ENCODE measurements around the gene SHISA7. TPM values are rescaled to one million over a fixed set of nuclear protein-coding genes. Genes with fewer than 3 reads are reported as not detected.

SHISA7 gene
- total and polyA plus RNA-seq, 8 donors = not detected

DNA sequence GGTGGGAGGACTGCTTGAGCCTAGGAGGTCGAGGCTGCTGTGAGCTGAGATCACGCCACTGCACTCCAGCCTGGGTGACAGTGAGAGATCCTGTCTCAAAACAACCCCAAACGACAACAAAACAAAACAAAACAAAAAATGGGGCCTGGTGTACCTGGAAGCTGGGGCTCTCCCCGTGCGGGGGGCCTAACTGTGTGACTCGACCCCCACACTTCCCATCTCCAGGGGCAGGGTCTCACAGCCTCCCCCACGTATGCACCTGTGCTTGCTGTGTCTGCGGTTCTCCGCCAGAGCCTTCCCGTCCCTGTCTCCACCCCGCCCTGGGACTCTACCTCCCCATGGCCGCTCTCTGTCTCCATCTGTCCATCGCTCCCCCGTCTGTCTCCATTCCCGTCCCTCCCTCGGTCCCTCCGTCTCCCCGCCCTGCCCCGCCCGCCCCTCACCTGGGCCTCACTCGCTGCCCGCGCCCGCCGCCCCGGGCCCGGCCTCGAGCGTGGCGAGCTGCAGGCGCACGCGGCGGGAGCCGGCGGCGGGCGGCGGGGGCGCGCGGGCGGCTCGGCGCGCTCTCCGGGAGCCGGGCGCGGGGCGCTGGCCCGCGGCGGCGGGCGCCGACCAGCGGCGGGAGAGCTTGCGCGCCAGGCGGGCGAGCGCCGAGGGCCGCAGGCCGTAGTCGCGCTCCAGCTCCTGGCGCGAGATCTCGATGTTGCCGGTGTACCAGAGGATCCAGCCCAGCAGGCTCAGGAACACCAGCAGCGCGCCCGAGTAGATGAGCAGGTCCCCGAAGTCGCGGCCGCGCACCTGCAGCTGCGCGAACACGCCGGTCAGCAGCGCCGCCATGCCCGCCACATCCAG is 59.6 kb downstream of the SHISA7 start:
- peaks cover 0 to 1% (median 0%) of the 10 kb centered on the region in 3 donors for H3K27me3 ChIP-seq
- peaks cover 38 to 49% (median 46%) of the 10 kb centered on the region in 4 donors for H3K4me1 ChIP-seq
- H3K9me3 ChIP-seq = no peaks in the 10 kb centered on the region
- H3K27ac ChIP-seq = peak overlapping the region; percentile 89 to 97 (median 93)
- peaks cover 14 to 20% (median 16%) of the 10 kb centered on the region in 4 donors for H3K36me3 ChIP-seq
- peak; percentile 58 to 89 for DNase-seq
- H3K4me3 ChIP-seq = peak overlapping the region; percentile 79 to 90 (median 88)
- intact Hi-C loops (cut with DNase I; ENCODE audit: low total_unique reads) = no loop called here
- peak in 2 of 7 experiments; percentile 15 to 33 for TF ChIP-seq CTCF (IDR thresholded peaks at IDR 0.05)
- TF ChIP-seq EP300 (IDR thresholded peaks at IDR 0.05) = no peak
- 4 to 12% (median 5%) methylated on average over 31 to 88 of the region's 88 CpGs for WGBS, 5 donors

DNA sequence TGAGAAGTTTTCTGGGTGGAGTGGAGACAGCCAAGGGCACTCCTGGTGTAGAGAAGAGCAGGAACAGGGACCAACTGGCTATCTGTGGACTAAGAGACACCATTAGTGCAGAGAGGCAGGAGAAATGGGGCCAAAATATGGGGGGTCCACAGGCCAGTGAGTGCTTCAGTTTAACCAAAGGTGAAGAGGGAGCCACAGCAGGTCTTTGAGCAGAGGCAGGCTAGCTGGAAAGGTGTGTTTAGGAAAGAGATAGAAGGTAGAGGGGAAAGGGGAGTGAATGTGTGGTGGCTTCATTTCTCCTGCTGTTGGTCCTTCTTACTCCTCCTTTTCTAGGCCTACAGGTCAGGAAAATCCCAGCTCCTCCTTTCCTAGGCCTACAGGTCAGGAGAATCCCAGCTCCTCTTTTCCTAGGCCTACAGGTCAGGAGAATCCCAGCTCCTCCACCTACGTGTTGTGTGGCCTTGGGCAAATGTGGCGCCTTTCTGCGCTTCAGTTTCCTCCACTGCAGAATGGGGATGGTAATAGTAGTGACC is 60.5 kb downstream of the SHISA7 start:
- Histone ChIP-seq H3K27ac (no peak overlapping the region), H3K4me1 (peaks cover 29 to 45% (median 40%) of the 10 kb centered on the region in 4 donors), H3K36me3 (peaks cover 5 to 11% (median 7%) of the 10 kb centered on the region in 4 donors), H3K27me3 (peaks cover 0 to 10% (median 5%) of the 10 kb centered on the region in 3 donors), H3K9me3 (no peaks in the 10 kb centered on the region), H3K4me3 (peak overlapping the region in 1 of 4 donors; percentile 90)
- 97 to 100% (median 100%) methylated on average over 3 of the region's 3 CpGs for WGBS, 5 donors
- TF ChIP-seq POLR2AphosphoS5 (IDR thresholded peaks at IDR 0.05) = no peak
- TF ChIP-seq POLR2A (IDR thresholded peaks at IDR 0.05) = no peak
- no peak for TF ChIP-seq EP300 (IDR thresholded peaks at IDR 0.05)
- TF ChIP-seq CTCF (IDR thresholded peaks at IDR 0.05) = no peak
- DNase-seq = no peak
- intact Hi-C loops (cut with DNase I; ENCODE audit: low total_unique reads) = no loop called here

DNA sequence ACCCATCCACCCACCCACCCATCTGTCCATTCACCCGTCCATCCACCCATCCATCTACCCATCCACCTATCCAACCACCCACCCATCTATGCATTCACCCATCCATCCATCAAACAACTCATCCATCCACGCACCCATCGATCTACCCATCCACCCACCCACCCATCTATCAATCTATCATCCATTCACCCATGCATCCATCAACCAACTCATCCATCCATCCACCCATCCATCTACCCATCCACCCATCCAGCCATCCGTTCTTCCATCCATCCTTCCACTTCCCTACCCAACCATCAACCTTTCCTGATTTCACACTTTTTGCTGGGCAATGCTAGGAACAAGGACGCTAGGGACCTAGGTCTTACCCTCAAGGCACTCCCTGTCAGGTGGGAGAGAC is 61.1 kb downstream of the SHISA7 start:
- DNase-seq = no peak
- Histone ChIP-seq H3K4me3 (no peak overlapping the region), H3K9me3 (no peaks in the 10 kb centered on the region), H3K27ac (no peak overlapping the region), H3K27me3 (peaks cover 0 to 16% (median 7%) of the 10 kb centered on the region in 3 donors), H3K36me3 (peaks cover 0 to 6% (median 1%) of the 10 kb centered on the region in 4 donors), H3K4me1 (peaks cover 23 to 43% (median 37%) of the 10 kb centered on the region in 4 donors)
- TF ChIP-seq CTCF (IDR thresholded peaks at IDR 0.05) (no peak), POLR2AphosphoS5 (IDR thresholded peaks at IDR 0.05) (no peak), EP300 (IDR thresholded peaks at IDR 0.05) (no peak), POLR2A (IDR thresholded peaks at IDR 0.05) (no peak)
- WGBS, 5 donors = 98 to 100% (median 99%) methylated on average over 5 of the region's 5 CpGs
- intact Hi-C loops (cut with DNase I; ENCODE audit: low total_unique reads) = no loop called here

DNA sequence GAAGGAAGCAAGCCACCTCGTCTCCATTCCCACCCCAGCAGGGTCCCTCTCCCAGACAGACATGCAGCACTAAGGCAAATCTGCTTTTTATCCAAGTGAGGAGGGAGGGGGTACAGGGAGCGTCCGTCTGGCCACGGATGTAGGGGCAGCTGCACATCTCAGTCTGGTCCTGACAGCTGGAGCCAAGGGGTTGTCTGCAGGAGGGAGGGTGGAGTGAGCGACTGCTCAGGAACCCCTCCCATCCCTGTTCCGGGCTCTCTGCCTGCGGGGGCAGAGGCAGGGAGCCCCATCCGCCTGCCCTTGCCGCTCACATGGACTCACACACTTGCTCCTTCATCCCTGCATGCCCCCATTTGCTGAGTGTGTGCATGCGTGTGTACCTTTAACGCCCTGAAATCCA is 63.9 kb downstream of the SHISA7 start:
- 52 to 75% (median 72%) methylated on average over 5 to 11 of the region's 11 CpGs for WGBS, 5 donors
- intact Hi-C loops (cut with DNase I; ENCODE audit: low total_unique reads) = no loop called here
- peaks cover 5 to 44% (median 35%) of the 10 kb centered on the region in 3 donors for H3K27me3 ChIP-seq
- no peaks in the 10 kb centered on the region for H3K9me3 ChIP-seq
- no peaks in the 10 kb centered on the region for H3K36me3 ChIP-seq
- TF ChIP-seq CTCF (IDR thresholded peaks at IDR 0.05) = no peak
- TF ChIP-seq EP300 (IDR thresholded peaks at IDR 0.05) = no peak
- TF ChIP-seq POLR2AphosphoS5 (IDR thresholded peaks at IDR 0.05) = no peak
- no peak for TF ChIP-seq POLR2A (IDR thresholded peaks at IDR 0.05)
- peaks cover 12 to 45% (median 23%) of the 10 kb centered on the region in 4 donors for H3K4me1 ChIP-seq
- DNase-seq = peak in 1 of 2 donors; percentile 74
- H3K27ac ChIP-seq = no peak overlapping the region
- no peak overlapping the region for H3K4me3 ChIP-seq

Other genes starting within 250 kb of the SHISA7 start
Only the 30 nearest of the 31 such genes appear.
- 10 to 100 TPM in 2 of 5 donors, 1 to 10 TPM in 2, under 1 TPM in 1; 0.29 to 47.8 (median 4.9) TPM for gene TMEM86B, start 214.5 kb downstream of the SHISA7 start, total RNA-seq
- gene TMEM86B, start 214.5 kb downstream of the SHISA7 start, polyA plus RNA-seq = 10 to 100 TPM in 2 of 3 donors, 1 to 10 TPM in 1; 9.1 to 12.4 (median 10.4) TPM
- 100 to 1,000 TPM in 1 of 5 donors, 10 to 100 TPM in 4; 36.9 to 112 (median 79.9) TPM for gene PPP6R1, start 184.3 kb downstream of the SHISA7 start, total RNA-seq
- gene PPP6R1, start 184.3 kb downstream of the SHISA7 start, polyA plus RNA-seq = 10 to 100 TPM; 19.5 to 33.6 (median 24.4) TPM
- gene HSPBP1, start 163.2 kb downstream of the SHISA7 start, total RNA-seq = 10 to 100 TPM in 3 of 5 donors, 1 to 10 TPM in 2; 5.3 to 69.2 (median 14.9) TPM
- 10 to 100 TPM; 27.5 to 40.2 (median 32.6) TPM for gene HSPBP1, start 163.2 kb downstream of the SHISA7 start, polyA plus RNA-seq
- gene BRSK1, start 159.3 kb downstream of the SHISA7 start, total RNA-seq = 10 to 100 TPM in 2 of 5 donors, 1 to 10 TPM in 1, not detected in 2; 5.7 to 67.7 (median 45.1) TPM
- gene BRSK1, start 159.3 kb downstream of the SHISA7 start, polyA plus RNA-seq = 1 to 10 TPM; 1.5 to 5.0 (median 2.4) TPM
- gene TMEM150B, start 118.0 kb downstream of the SHISA7 start, total RNA-seq = 10 to 100 TPM in 1 of 5 donors, 1 to 10 TPM in 2, not detected in 2; 1.3 to 15.8 (median 3.3) TPM
- under 1 TPM; 0.18 to 0.92 (median 0.87) TPM for gene TMEM150B, start 118.0 kb downstream of the SHISA7 start, polyA plus RNA-seq
- gene KMT5C, start 103.4 kb downstream of the SHISA7 start, total RNA-seq = 100 to 1,000 TPM in 2 of 5 donors, 10 to 100 TPM in 2, 1 to 10 TPM in 1; 4.1 to 122 (median 27.7) TPM
- gene KMT5C, start 103.4 kb downstream of the SHISA7 start, polyA plus RNA-seq = 1 to 10 TPM; 2.7 to 7.4 (median 5.5) TPM
- 10 to 100 TPM in 1 of 5 donors, not detected in 4; 18.2 TPM for gene COX6B2, start 88.6 kb downstream of the SHISA7 start, total RNA-seq
- gene COX6B2, start 88.6 kb downstream of the SHISA7 start, polyA plus RNA-seq = under 1 TPM in 2 of 3 donors, not detected in 1; 0.19 to 0.93 TPM
- not detected for gene GARIN5B, start 80.0 kb downstream of the SHISA7 start, total RNA-seq
- gene GARIN5B, start 80.0 kb downstream of the SHISA7 start, polyA plus RNA-seq = not detected
- 1 to 10 TPM in 2 of 5 donors, not detected in 3; 1.3 TPM for gene IL11, start 72.8 kb downstream of the SHISA7 start, total RNA-seq
- 10 to 100 TPM in 1 of 3 donors, 1 to 10 TPM in 2; 1.0 to 17.4 (median 1.4) TPM for gene IL11, start 72.8 kb downstream of the SHISA7 start, polyA plus RNA-seq
- not detected for gene TMEM190, start 66.5 kb downstream of the SHISA7 start, total RNA-seq
- gene TMEM190, start 66.5 kb downstream of the SHISA7 start, polyA plus RNA-seq = 1 to 10 TPM in 1 of 3 donors, under 1 TPM in 1, not detected in 1; 0.68 to 1.3 TPM
- gene TMEM238, start 59.0 kb downstream of the SHISA7 start, total RNA-seq = 100 to 1,000 TPM in 1 of 5 donors, 10 to 100 TPM in 1, 1 to 10 TPM in 1, not detected in 2; 5.4 to 504 (median 36.1) TPM
- under 1 TPM in 2 of 3 donors, not detected in 1; 0.75 to 0.83 TPM for gene TMEM238, start 59.0 kb downstream of the SHISA7 start, polyA plus RNA-seq
- gene RPL28, start 57.4 kb downstream of the SHISA7 start, total RNA-seq = 100 to 1,000 TPM in 4 of 5 donors, 10 to 100 TPM in 1; 47.5 to 854 (median 193) TPM
- gene RPL28, start 57.4 kb downstream of the SHISA7 start, polyA plus RNA-seq = 1,000 to 10,000 TPM; 2,029 to 2,388 (median 2,037) TPM
- gene UBE2S, start 35.5 kb downstream of the SHISA7 start, total RNA-seq = 10 to 100 TPM in 3 of 5 donors, 1 to 10 TPM in 2; 8.0 to 43.3 (median 20.2) TPM
- 10 to 100 TPM; 11.6 to 13.1 (median 13.1) TPM for gene UBE2S, start 35.5 kb downstream of the SHISA7 start, polyA plus RNA-seq
- gene ISOC2, start 18.3 kb upstream of the SHISA7 start, total RNA-seq = 100 to 1,000 TPM in 1 of 5 donors, 10 to 100 TPM in 4; 19.8 to 348 (median 63.6) TPM
- 10 to 100 TPM; 76.7 to 80.5 (median 79.6) TPM for gene ISOC2, start 18.3 kb upstream of the SHISA7 start, polyA plus RNA-seq
- gene C19orf85, start 21.5 kb upstream of the SHISA7 start, total RNA-seq = not detected
- gene C19orf85, start 21.5 kb upstream of the SHISA7 start, polyA plus RNA-seq = under 1 TPM in 1 of 3 donors, not detected in 2; 0.23 TPM
- gene ZNF628, start 33.3 kb upstream of the SHISA7 start, total RNA-seq = 10 to 100 TPM in 1 of 5 donors, 1 to 10 TPM in 3, under 1 TPM in 1; 0.58 to 16.1 (median 5.7) TPM
- gene ZNF628, start 33.3 kb upstream of the SHISA7 start, polyA plus RNA-seq = 1 to 10 TPM; 2.0 to 7.2 (median 4.3) TPM
- 1 to 10 TPM in 2 of 5 donors, not detected in 3; 4.3 to 6.4 TPM for gene NAT14, start 41.9 kb upstream of the SHISA7 start, total RNA-seq
- 10 to 100 TPM in 2 of 3 donors, 1 to 10 TPM in 1; 8.7 to 22.1 (median 14.4) TPM for gene NAT14, start 41.9 kb upstream of the SHISA7 start, polyA plus RNA-seq
- gene SSC5D, start 45.1 kb upstream of the SHISA7 start, total RNA-seq = 10 to 100 TPM in 2 of 5 donors, 1 to 10 TPM in 2, not detected in 1; 2.2 to 15.1 (median 9.8) TPM
- gene SSC5D, start 45.1 kb upstream of the SHISA7 start, polyA plus RNA-seq = under 1 TPM; 0.46 to 0.87 (median 0.80) TPM
- gene SBK2, start 93.8 kb upstream of the SHISA7 start, total RNA-seq = not detected
- gene SBK2, start 93.8 kb upstream of the SHISA7 start, polyA plus RNA-seq = not detected
- 1 to 10 TPM in 2 of 5 donors, under 1 TPM in 1, not detected in 2; 0.37 to 6.2 (median 2.0) TPM for gene SBK3, start 102.2 kb upstream of the SHISA7 start, total RNA-seq
- under 1 TPM in 2 of 3 donors, not detected in 1; 0.20 to 0.56 TPM for gene SBK3, start 102.2 kb upstream of the SHISA7 start, polyA plus RNA-seq
- gene ZNF579, start 137.5 kb upstream of the SHISA7 start, total RNA-seq = 10 to 100 TPM in 1 of 5 donors, 1 to 10 TPM in 4; 3.1 to 12.1 (median 5.1) TPM
- gene ZNF579, start 137.5 kb upstream of the SHISA7 start, polyA plus RNA-seq = 10 to 100 TPM; 10.8 to 13.0 (median 11.0) TPM
- 10 to 100 TPM in 1 of 5 donors, 1 to 10 TPM in 3, not detected in 1; 4.0 to 16.8 (median 6.7) TPM for gene FIZ1, start 156.2 kb upstream of the SHISA7 start, total RNA-seq
- 10 to 100 TPM in 1 of 3 donors, 1 to 10 TPM in 2; 8.7 to 10.8 (median 9.4) TPM for gene FIZ1, start 156.2 kb upstream of the SHISA7 start, polyA plus RNA-seq
- 10 to 100 TPM in 3 of 5 donors, 1 to 10 TPM in 2; 2.9 to 54.3 (median 17.4) TPM for gene ZNF524, start 157.0 kb upstream of the SHISA7 start, total RNA-seq
- 10 to 100 TPM; 61.3 to 70.7 (median 68.9) TPM for gene ZNF524, start 157.0 kb upstream of the SHISA7 start, polyA plus RNA-seq
- 10 to 100 TPM in 3 of 5 donors, 1 to 10 TPM in 2; 1.3 to 60.5 (median 11.6) TPM for gene ZNF865, start 162.3 kb upstream of the SHISA7 start, total RNA-seq
- 1 to 10 TPM; 5.3 to 6.3 (median 6.1) TPM for gene ZNF865, start 162.3 kb upstream of the SHISA7 start, polyA plus RNA-seq
- gene ZNF784, start 181.3 kb upstream of the SHISA7 start, total RNA-seq = 10 to 100 TPM in 1 of 5 donors, 1 to 10 TPM in 3, not detected in 1; 1.8 to 15.1 (median 4.6) TPM
- 1 to 10 TPM; 4.2 to 6.0 (median 5.9) TPM for gene ZNF784, start 181.3 kb upstream of the SHISA7 start, polyA plus RNA-seq
- 10 to 100 TPM in 4 of 5 donors, not detected in 1; 10.6 to 55.0 (median 16.6) TPM for gene ZNF580, start 197.7 kb upstream of the SHISA7 start, total RNA-seq
- gene ZNF580, start 197.7 kb upstream of the SHISA7 start, polyA plus RNA-seq = 10 to 100 TPM; 18.6 to 26.9 (median 21.5) TPM
- 10 to 100 TPM in 1 of 5 donors, 1 to 10 TPM in 4; 2.2 to 14.5 (median 5.3) TPM for gene ZNF581, start 200.3 kb upstream of the SHISA7 start, total RNA-seq
- gene ZNF581, start 200.3 kb upstream of the SHISA7 start, polyA plus RNA-seq = 10 to 100 TPM; 14.9 to 27.8 (median 21.2) TPM
- 10 to 100 TPM in 3 of 5 donors, 1 to 10 TPM in 2; 3.5 to 25.5 (median 13.4) TPM for gene CCDC106, start 204.9 kb upstream of the SHISA7 start, total RNA-seq
- 10 to 100 TPM; 12.0 to 19.4 (median 14.1) TPM for gene CCDC106, start 204.9 kb upstream of the SHISA7 start, polyA plus RNA-seq
- 100 to 1,000 TPM in 4 of 5 donors, 10 to 100 TPM in 1; 70.5 to 463 (median 183) TPM for gene U2AF2, start 211.7 kb upstream of the SHISA7 start, total RNA-seq
- 10 to 100 TPM; 53.2 to 91.4 (median 62.2) TPM for gene U2AF2, start 211.7 kb upstream of the SHISA7 start, polyA plus RNA-seq
- 100 to 1,000 TPM in 3 of 5 donors, 10 to 100 TPM in 2; 17.8 to 363 (median 184) TPM for gene EPN1, start 231.9 kb upstream of the SHISA7 start, total RNA-seq
- gene EPN1, start 231.9 kb upstream of the SHISA7 start, polyA plus RNA-seq = 100 to 1,000 TPM in 2 of 3 donors, 10 to 100 TPM in 1; 74.6 to 213 (median 183) TPM